Fibroblast of peridontal ligament (primary cell): ENCODE results near the gene LCMT1.
"Not testable (repeated sequence)": the region's sequence is repeated elsewhere in the genome, so short reads cannot be mapped to it uniquely, and the experiment has no call there.

Experiments used
- DNase-seq: peaks from one replicate; pipeline ENCODE4 v3.0.0-alpha.2; 2010; ENCODE audit errors: extremely low read depth

Gene LCMT1

DNA sequence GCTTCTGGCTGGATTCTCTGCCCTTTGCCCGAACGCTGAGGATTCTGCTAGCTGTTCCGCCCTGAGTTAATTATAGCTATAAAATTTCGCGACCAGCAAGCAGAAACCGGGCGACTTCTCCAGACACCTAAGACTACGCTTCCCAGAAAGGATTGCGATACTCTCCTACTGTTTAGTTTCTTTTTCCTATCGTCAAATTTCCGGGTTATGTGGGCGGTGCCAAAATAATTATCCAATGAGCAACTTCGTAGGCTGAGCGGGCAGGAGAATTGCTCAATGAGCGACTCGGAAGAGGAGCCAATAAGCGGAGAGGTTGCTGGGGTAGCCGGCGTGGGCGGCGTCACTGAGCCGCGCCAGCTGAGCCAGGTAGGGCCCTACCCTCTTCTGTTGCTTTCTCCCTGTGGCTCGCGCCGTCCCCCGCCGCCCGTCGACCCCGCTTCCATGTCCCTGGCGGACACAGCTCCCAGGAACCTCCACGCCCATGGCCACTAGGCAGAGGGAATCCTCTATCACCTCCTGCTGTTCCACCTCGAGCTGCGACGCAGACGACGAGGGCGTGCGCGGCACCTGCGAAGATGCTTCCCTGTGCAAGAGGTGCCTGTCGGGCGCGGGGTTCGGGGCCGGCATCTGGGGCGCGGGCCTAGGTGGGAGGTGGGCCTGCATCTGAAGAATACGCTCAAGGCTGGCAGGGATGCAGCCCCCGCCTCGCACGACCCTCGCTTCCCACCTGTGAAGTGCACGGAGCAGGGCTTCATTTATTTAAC is at the start of gene LCMT1:
TSS of gene LCMT1 (plus strand) at position 340 of the 764 bp plus-strand sequence. CDS start at position 482, 142 bp downstream.
- DNase-seq: peak; percentile 99

DNA sequence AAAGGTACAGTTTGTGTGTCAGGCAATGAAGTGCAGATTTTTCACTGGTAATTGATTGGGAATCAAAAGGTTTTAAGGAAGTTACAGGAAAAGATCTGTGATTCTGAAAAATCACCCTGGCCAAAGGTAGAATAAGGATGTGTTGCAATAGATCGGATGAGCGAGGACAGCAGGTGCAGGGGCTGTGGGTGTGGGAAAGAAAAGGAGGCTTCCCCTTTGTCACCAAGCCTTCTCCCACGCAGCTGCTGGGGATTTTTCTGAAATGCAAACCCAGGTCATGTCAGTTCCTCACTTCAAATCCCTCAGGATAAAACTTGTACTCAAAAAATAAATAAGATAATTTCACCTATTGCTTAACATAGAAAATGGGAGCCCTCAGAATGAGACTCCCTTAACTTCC is 48.4 kb upstream of the LCMT1 start:
- DNase-seq: no peak

DNA sequence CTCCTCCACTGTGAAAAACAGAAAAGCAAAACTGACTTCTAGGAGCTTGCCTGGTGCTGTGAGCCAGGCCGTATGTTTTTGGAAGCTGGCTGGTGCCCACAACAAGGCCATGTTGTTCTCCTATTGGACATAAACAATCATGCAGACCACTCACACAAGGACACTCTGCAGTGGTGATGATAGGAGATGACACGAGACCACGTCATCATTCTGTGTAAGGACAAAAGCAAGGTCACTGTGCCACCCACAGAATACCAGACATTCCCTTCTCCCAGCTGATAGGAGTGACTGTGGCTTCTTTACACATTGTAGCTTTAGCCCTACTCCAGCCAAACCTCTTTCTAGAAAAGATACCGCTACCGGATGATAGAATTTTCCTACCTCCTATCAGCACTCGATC is 47.7 kb upstream of the LCMT1 start:
- DNase-seq: peak; percentile 13

DNA sequence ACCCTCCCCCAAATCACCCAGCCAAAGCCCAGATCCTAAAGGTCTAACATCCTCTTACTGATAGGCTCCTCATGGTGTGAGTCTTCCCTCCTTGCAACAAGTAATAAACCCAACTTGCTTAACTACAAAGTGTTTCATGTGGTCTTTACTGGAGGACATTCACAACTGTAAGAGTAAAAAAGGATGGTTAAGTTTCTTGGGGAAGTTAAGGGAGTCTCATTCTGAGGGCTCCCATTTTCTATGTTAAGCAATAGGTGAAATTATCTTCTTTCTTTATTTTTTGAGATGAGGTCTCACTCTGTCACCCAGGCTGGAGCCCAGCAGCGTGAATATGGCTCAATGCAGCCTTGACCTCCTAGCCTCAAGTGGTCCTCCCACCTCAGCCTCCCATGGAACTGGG is 47.3 kb upstream of the LCMT1 start:
- DNase-seq: not testable (repeated sequence)

DNA sequence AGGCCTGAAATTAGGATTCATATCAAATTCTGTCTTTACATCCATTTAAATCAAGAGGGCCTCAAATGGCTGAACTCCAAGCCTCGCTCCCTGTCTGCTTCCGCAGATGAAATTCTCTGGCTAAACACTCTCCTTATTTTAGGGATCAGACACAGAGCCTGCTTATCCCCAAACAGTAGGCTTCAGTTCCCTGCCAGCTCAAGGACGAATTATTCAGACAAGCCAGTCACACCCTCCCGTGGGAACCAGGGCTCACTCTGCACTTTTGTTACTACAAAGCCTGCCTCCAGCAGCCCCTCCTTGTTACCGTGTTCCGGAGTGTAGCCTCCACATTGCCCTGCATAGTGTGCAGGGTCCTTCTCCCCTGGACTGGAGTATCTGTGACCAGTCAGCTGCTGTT is 46.6 kb upstream of the LCMT1 start:
- DNase-seq: peak; percentile 19

DNA sequence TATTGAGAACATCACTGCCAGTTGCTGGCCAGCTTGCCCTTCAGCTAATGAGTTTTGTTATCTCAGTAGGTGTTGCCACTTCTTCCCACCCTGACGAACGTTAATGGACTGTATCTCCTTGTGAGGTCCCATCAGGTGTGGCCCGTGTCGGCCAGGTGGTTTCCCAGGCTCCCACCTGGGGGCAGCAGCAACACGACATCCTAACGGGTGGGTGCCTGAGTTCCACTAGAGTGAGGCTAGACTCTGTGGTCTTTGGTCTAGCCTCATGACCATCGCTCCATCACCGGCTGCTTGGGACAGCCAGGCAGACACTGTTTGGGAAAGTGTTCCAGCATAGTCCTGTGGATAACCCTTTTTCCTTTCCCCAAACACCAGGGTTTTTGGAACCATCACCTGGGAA is 45.6 kb upstream of the LCMT1 start:
- no peak for DNase-seq

DNA sequence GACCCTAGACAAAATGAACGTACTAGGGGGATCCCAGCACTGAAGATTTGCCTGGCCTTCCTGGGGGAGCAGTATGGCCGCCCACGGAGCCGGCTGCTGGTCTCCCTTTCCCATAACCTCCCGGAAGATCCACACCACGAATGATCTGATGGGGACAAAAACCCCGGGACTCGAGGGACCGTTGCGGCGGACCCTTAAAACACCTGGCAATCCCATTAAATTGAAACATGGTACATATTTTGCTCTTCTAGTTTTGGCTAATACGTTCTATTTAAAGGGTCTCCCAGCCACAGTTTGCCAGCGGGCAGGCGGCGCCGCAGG is 45.2 kb upstream of the LCMT1 start:
- no peak for DNase-seq

DNA sequence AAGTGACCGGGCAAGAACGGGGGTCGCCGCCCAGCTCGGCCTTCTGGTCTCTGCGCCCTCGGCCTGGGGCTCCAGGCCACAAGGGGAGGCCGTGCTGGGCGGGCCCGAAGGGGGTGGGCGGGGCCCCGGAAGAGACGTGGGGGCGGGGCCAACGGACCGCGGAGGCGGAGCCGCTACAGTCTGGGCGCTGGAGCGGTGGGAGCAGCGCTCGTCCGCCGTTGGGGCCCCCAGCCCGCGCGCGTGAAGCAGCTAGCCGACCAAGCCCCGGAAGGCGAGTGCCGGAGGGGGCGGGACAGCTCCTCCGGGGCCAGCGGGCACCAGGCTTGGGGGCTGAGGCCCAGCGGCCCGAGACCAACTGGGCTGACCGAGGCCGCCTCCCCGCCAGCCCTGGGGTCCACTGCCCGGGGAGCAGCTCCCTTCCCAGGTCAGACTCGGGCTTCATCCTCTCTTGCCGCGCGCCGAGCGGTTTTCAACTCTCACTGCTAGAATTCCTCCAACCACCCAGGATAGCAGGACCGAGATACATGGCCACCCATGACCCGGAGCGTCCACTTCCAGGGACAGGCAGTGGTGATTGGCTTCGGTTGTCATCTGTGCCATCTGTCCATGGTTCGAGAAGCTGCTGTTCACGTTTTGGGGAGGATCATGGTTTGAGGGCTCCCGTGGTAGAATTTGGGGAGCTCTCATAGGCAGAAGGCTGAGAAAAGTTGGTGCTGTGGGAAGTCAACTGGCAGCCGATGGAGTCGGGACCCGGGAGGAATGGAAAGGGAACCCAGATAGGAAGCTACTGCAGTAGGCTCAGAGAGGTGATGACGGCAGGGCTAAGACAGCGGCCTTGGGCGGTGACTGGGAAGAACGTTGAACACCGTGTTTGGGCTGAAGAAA is 44.6 kb upstream of the LCMT1 start:
- peak; percentile 65 for DNase-seq

DNA sequence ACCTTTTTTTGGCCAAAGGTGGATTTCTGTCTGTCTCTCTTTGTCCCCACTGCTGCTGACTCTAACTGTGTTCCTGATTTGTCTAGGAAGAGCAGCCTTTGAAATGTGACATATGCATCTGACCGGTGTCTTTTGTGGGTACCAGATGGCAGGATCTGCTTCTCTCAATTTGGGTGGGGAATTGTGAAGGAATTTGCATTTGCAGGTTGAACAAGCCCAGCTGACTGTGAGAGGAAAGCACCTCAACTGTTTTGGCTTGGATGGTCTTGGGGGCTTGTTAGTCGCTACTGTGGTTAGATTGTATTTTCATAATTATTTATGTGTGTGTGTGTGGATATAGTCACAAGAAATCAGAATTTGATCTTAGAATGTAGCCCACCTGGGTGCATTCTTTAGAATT is 37.7 kb upstream of the LCMT1 start:
- DNase-seq: no peak

DNA sequence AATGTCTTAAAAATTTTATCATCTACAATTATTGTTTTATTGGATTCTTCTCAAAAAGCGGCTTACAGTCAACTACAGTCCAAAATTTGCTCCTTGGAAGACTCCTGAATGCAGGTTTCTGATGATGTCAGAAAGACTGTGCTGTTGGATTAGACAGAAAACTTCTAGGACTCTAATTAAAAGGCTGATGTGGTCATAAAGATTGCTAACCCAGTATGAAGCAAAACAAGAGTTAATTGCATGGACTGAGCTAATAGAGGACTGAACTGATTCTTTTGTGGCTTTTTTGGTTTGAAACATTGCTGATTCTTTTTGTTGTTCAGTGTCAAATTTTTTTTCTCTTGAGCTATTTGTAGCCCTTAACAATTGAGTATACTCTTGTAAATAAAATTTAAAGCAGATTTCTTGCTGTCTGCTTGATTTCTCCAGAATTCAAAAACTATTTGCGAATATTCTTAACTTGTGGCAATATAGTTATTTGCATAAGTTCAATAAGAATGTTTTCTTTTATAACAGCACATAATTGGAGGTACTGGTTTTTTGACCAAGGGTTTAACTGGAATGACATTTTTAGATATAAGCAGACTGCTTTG is 33.1 kb upstream of the LCMT1 start:
- no peak for DNase-seq

DNA sequence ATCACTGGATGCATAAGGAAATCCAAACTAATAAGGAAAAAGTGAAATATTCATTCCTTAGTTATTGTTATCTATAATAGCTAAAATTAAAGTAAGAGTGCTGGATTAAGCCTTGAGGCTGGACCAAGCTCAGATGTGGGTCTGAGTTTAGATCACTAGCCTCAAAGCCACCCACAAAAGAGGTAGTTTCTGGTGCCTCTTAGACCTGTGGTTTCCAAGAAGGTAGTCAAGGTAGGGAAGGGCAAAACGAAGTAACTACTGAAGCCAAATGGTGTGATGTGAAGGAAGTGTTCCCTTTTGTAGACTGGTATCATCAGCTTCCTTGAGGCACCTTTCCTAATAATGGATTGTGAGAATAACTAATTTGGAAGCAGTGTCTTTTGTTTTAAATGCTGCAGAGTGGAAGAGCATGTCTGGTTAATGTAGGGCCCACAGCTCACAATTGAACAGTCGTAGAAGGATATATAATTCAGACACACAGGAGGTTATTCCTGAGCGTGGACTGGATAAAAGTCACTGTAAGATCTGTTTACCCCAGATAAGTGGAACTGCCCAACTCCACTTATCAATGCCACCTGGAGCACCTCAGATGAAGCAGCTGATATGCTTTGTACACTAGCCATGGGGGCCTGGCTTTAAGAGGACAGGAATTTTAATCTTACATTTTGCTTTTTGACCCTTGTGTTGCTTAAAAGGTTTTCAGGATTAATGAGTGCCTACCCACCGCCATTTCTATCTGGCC is 31.7 kb upstream of the LCMT1 start:
- no peak for DNase-seq

DNA sequence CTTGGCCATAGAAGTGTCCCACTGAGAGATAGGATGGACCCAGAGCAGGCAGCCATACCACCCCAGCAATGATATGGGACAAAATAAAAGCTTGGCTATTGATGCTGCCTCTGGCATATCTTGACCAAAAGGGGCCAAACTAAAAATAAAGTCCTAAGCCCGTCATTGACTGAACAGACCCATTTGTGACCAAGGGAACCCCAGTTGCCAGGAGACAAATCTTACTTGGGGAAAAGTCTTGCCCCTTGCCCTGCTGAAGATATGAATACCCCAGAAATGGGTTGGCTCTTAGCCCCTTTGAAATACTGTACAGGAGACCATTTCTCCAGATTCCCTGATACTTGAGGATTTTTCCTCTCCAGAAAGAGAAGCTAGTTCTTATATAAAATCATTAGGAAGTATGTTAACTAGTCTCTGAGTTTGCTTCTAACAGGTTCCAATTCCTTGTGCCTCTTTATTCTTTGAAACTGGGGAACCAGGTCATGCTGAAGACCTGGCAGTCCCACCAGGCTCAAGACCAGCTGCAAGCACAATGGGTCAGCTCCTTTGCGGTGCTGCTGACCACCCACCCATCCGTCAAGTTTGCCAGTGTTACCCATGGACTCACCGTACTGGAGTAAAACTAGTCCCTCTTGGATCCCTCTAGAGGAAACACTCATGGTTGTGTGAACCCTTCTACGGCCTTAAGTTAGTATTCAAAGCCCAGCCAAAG is 31.0 kb upstream of the LCMT1 start:
- DNase-seq: no peak

DNA sequence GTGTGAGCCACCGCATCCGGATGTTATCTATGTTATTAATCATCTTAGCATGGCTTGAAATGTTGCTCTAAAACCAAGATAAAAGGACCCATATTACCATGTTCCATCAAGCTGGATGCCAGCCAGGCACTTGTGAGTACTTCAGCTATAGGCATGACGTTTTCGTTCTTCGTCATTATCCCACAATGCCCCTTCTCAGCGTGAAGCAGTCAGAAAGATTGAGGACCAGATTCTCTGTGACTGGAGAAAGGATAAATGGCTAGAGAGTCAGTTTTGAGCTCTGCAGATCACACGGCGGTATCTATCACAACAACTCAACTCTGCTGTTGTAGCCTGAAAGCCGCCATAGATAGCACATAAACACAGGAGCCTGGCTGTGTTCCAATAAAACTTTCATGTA is 29.8 kb upstream of the LCMT1 start:
- DNase-seq: no peak

DNA sequence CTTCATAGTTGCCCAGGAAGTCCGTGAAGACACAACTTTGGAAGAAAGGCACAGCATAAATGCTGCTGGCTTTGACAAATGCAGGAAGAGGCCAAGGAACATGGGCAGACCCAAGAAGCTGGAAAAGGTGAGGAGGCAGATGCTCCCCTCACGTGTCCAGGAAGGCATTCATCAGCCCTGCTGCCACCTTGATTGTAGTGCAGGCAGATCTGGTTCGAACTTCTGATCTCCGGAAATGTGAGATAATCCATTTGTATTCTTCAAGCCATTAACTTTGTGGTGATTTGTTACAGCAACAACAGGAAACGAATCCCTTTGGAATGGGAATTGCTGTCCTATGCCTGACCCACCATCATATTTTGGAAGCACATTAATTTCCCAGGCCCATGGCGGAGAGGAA is 28.5 kb upstream of the LCMT1 start:
- DNase-seq: no peak

DNA sequence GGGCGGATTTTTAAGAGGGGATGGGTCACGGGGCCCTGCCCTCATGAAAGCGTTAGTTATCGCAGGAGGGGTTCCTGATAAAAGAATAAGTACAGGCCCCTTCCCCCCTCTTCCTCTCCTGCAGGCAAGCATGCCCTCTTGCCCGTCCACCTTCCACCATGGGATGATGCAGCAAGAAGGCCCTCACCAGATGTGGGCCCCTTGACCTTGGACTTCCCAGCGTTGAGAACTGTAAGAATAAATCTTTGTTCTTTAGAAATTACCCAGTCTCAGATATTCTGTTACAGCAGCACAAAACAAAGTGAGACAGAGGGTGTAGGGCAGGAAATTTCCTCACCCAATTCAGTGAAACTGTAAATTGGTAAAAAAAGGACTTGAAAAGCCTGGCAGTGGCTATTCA is 27.8 kb upstream of the LCMT1 start:
- no peak for DNase-seq

DNA sequence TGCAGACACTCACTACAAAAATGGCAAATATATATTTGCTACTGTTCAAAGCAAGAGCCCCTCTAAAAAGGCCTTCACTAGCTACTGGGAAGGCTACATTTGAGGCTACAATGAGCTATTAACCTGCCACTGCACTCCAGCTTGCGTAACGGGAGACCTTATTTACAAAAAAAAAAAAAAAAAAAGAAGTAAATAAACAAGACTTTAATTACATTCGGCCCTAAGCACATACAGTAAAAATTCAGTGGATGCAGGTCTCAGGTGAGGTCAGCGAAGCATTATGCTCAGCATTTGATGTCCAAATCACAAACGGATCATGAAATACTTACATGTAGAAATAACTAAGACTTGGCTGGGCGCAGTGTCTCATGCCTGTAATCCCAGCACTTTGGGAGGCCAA is 26.7 kb upstream of the LCMT1 start:
- DNase-seq: no peak

DNA sequence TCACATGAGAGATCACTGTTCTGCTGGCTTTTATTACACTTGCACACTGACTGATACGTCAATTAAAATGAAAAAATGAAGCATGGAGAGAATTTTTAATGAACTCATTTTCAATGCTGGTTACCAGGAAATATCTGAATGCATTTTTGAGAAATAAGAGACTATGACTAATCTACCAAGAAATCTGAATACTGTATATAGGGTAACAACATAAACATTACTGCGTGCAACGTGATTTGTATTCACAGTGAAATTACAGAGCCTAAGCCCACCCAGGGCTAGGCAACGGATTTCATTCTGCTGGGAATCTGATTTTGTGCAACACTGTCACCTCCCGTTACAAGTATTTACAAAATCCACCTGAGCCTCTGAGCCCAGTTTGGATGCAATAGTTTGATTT is 23.8 kb upstream of the LCMT1 start:
- DNase-seq: no peak

DNA sequence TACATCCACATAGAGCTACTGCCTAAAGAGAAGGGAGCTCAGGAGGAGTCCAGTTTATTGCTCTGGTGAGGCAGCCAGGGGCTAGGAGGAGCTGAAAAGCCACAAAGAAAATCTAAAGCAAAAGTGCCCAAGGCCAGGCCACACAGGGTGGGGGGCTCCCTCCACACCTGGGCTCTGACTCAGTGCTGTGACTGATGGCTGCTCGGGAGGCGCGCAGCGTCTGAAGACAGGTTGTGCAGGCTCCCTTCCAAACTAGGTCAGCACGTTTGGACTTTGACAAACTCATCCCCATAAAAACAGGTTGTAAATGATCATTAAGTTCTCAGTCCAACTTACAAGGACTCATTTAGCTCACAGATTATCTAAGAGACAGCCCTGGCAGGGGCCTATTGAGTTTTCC is 22.2 kb upstream of the LCMT1 start:
- DNase-seq: no peak

DNA sequence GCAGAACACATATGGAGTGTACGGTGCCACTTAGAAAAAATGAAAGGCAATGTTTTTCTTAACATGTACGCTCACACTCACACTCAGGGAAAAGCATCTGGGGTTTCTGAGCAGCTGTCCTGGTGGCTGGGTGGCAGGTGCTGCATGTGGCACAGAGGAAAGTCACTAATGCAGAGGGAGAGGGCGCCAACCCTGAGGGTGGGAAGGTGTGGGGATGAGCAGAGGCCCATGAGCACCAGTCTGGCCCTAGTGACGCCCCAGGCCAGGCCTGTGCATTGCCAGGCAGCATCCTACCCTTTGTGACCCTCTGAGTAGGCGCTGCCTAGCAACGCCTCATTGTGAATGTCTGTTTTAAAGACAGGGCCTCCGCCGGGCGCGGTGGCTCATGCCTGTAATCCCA is 19.1 kb upstream of the LCMT1 start:
- DNase-seq: no peak

DNA sequence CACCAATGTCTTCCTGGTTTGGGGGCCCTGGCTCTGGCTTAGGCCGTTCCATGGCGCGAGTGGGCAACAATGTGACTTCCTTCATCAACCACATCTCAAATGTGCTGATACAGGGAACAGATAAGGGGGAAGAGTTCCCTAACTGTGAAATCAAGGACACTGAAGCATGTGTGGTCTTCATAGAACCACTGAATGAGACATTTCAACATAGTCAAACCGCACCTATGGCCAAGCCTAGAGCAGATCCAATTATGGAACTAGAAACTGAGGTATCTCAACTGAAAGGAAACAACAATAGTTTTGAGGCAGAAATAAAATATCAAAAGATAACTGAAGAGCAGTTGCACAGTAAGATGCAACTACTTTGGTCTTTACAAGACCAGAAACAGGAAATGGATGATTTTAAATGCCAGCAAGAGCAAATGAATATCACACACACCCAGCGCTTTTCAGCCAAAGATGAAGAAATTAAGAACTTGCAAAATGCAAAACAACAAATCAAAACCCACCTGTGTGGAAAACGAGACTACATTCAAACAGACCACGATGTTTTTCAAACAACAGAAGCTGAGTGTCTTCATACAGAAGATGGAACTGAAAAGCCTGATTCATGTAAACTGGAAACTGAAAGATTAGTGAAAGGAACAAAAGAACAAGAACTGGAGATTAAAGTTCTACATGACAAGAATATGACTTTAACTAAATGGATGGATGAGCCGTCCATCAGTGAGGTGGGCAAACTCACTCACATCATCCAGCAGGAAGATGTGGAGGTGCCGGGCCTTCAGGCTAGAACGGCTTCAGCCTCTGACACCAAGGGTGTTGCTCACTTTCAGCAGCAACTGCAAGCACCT is 18.1 kb upstream of the LCMT1 start:
- no peak for DNase-seq

DNA sequence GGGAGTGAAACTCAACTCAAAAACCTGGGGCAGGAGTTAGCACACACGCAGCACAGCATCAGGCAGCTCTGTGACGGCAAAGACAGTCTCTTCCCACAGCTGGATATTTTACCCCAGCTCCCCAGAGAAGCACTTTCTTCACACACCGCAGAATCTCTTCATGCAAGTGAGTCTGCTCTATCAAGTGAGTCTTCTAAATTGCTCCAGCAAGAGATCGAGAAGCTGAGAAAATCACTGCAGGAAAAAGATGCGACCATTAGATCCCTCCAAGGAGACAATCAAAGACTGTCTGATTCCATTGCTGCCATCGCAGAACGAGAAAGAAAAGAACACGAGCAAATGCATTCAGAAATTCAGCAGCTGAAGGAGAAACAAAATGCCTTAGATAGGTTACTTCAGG is 16.9 kb upstream of the LCMT1 start:
- no peak for DNase-seq
